GM19467 (cell line): Measurements from ENCODE around the gene PHF14.

Source experiments
- ATAC-seq: cut with Tn5 transposase; IDR thresholded peaks from one replicate; pipeline ENCODE4 v1.9.1; 2021; ENCODE audit warnings: mild to moderate bottlenecking, moderate library complexity; ENCODE audit not compliant: unreplicated experiment

The PHF14 gene

DNA sequence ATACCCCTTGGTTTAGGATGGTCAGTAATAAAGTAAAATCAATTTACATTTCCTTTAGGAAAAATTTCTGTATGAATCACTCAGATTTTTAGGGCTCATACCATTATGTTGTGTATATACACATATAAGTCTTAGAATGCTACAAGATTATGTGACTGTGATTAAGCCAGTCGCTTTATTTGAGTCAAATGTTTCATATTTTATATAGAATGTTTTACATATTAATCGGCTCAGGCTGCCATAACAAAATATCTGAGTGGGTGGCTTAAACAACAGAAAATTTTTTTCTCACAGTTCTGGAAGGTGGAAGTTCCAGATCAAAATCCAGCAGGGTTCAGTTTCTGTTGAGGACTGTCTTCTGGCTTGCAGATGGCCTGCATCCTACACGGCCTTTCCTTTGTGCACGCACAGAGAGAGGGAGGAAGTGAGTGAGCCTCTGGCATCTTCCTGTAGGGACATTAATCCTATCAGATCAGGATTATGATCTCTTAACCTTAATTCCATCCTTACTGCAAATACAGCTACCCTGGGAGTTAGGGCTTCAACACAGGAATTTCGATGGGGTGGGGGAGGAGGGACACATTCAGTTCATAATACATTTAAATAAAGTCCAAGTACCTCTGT, 198.0 kb downstream of the PHF14 start:
- no peak for ATAC-seq

DNA sequence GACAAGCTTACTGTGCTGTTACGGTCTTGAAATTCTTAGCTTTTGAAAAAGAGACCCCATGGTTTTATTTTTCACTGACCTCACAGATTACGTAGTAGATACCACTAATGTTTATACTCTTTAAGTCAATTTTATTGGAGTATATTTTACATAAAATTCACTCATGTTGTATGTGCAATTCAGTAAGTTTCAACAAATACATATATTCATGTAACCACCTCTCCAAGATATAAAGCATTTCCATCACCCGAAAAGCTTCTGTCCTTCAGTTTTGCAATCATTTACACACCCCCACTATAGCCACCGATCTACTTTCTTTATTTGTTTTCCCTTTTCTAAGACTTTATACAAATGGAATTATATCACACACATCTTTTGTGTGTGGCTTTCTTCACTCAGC, 199.2 kb downstream of the PHF14 start:
- ATAC-seq: no peak

DNA sequence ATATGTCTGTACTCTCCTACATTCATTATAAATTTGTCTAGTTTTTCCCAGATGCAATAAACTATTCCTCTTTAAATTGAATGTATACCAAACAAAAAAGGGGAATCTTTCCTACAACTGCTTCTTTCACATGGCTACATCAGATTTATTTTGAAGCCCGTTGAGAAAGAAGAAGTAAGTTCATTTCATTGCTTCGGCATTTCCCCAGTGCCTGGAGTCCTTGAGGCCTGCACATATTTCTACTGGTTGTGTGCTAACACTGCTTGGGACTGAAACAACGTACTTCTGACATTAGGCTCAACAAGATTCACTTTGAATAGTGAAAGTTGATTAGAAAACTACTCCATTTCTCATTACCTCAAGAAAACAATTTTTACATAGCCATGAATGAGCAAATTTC, 201.7 kb downstream of the PHF14 start:
- no peak for ATAC-seq

DNA sequence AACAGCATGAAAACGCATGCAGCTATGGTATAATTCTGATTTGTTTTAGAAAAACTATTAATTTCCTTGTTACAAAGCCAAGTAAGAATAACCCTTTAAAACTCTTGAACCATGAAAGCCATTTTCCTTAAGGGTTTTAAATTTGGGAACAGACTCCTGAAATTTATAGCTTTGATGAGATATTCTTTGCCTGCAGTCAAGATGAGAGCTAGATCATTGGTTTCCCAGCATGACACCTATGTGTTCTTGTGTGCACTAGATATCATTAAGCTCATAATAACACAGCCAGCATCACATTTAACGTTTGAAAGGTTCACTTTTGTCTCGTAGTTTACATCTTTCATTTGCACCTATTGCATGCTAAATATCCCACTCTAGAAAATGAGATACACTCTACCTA, 202.2 kb downstream of the PHF14 start:
- ATAC-seq: no peak

DNA sequence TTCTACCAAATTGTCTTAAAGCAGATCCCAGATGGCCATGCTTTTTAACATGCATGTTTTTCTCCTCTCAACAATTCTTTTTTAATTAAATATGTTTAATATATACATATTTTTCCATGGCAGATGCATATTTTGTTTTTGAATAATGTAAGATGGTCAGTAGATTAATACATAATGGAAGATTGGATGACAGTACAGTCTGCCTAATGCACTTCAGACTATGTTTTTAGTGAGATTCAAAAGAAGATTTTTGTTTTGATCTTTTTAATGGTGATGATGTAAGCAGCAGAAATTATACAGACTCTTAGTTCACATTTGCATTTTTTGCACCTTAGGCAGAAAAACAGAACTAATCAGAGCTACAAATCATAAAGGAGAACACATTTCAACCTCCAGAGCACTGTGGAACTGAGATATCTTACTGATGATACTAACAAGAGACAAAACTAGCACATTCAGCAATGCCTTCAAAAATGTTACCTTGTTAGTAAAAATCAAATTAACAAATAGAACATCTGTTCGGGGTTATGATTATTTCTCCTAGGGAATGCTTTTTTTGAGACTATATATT, 203.4 kb downstream of the PHF14 start:
- ATAC-seq: no peak

DNA sequence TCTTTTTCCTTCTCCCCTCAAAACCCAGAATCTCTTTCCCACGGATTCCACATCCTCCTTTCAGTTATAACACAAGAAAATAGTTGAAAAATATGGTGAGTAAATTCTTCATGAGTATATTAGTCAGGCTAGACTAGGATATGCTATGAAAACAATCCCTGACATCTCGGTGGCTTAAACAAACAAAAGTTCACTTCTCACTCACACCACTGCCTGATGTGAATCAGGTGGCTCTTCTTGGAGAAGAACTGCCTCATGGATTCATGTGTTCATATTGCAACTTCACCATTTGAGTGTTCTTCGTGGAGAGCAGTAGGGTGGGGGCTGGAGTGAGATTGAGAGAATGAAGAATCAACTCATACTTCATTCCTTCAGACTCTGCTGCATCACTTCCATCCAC, 204.1 kb downstream of the PHF14 start:
- no peak for ATAC-seq

DNA sequence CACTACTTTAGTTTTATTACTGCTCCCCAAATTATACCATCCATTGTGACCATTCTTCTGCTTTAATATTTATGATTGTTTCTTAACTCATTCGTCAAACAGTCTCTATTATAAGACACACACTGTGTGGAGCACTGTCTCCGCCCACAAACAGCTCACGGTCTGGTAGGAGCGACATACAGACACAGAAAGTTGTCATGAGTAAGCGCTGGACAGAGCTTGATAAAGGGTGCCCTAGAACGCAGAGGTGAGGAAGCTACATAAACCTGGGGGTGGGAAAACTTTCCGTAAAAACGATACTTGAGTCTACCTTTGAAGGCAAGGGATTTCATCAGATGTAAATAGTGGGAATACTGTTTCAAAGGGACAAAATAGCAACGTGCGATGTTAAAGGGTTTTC, 207.9 kb downstream of the PHF14 start:
- ATAC-seq: no peak

DNA sequence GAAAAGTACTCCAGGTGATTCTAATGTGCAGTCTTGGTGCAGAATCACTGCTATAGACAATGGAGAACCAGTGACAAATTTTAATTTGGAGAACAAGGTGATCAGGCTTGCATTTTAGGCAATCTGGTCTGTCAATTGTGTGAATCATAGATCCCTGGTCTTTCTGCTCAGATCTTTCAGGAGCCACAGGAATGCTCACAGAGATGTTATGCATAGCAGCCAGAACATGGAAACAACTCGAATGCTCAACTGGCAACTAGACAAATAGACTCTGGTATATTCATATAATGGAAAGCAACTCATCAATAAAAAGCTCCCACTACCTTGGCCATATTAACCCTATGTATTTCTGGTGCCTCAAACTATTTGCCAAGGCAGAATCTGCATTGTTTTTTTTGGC, 209.1 kb downstream of the PHF14 start:
- no peak for ATAC-seq

DNA sequence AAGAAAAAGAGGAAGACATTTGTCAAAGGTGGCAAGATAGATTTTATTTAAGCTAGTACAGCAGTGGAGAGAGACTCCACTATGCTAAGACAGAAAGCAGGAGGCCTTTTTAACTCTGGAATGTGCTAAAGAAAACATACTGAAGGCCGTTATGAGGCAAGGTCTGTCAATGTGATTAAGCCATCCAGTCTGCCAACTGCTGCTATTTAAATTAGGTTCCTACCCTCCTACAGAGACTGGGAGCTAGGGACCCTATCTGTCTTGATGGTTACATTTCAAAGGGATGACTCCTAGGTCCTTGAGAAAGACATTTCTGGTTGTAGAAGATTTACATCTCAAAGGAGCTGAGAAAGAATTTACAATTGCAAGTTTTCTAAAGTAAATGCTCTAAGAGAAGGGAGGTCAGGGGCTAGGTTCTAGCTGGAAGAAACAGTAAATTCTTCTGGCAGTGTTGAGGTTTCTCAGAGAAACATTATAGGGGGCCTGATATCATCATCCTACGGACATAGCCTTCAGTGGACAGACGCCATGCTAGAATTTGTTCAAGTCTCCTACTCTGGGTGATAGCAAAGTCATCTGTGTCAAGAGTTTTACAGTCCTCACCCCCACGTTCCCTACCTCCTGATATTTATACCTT, 211.6 kb downstream of the PHF14 start:
- no peak for ATAC-seq

DNA sequence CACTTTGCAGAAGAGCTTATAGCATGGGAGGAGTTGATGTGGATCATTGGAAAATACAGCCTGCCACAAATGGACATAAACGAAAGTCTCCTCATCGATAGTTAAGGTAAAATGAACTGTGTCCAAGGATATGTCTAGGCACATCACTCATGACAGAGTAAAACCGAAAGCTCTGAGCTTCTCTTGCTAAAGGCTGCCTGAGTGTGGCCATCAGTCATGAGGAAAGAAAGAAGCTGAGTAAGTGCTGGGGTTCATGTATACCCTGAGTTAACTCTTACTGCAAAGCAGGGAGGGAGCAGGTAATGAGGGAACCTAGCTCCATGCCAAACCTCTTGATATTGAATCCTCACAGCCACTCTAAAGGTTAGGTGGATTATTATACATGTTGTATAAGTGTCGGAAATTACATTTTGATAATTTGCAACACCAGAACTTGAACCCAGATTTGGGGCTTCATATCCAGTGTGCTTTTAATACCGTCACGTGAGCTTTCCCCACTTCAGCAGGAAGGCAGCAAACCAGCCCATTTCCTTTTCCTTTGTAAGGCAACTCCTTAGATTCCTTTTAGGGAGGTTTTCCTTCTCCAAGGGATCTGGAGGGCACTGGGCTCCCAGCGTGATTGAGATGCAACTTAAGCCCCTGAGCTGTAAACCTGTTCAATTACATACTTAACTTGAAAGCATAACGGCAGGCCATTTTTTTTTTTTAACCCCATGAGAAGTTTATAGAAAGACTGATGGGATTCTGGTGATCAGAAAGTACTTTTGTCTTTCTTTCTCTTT, 215.0 kb downstream of the PHF14 start:
- ATAC-seq: no peak

DNA sequence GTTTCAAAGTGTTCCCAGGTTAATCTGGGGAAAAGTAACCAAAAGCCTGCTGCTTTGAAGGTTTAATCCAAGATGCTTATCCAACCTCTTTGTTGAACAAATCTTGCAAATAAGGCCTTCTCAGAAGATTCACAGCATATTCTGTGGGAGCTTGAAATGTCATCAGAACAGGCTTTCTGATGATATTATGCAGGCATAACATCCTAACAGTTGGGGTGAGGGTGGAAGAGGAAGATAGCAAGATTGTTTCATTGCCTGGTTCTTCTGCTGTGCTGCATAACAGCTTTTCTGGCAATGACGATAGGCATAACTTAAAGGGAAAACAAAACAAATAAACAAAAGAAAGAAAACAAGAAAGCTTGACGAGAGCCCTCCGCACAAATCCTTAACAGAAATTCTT, 217.4 kb downstream of the PHF14 start:
- ATAC-seq: no peak

DNA sequence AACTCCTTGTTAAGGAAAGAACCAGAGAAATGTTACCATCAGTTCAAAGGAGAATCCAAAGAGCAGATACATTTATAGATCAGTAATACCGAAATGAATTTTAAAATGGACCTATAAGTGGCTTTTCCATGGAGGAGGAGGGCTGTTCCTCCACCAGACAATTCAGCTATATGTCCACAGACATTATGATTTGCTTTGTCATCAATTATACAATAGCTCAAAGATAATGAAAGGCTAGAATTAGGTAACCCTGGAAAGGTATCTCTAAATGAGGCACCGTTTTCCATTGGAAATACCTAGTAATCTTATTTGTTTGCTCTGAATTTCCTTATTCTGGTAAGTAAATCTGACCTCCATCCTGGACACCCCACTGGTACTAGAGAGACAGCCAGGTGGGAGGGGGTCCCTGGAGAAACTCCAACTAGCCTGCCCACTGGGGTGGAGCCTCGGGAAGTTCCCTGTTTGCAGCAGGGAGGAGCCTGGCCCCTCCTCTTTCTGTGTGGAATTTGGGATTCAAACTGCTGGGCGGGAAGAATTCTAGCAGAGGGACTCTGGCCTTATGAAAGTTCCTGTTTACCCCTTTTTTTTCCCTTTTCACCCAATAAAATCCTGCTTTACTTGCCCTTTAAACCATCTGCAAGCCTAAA, 218.0 kb downstream of the PHF14 start:
- no peak for ATAC-seq

DNA sequence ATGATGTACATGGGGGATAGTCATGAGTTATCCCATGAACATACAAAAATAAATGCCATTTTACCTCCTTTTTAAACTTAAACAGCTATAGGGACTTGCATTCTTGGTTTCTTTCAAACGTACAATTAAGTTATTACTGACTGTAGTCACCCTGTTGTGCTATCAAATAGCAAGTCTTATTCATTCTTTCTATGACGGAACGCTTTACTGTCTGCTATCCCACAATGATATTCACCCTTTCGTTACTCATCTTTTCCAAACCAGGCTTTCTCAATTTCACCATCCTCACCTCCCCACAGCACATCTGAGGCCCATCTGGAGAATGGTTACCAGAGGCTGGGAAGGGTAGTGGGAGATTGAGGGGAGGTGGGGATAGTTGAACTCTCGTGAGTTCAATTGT, 218.8 kb downstream of the PHF14 start:
- ATAC-seq: no peak

DNA sequence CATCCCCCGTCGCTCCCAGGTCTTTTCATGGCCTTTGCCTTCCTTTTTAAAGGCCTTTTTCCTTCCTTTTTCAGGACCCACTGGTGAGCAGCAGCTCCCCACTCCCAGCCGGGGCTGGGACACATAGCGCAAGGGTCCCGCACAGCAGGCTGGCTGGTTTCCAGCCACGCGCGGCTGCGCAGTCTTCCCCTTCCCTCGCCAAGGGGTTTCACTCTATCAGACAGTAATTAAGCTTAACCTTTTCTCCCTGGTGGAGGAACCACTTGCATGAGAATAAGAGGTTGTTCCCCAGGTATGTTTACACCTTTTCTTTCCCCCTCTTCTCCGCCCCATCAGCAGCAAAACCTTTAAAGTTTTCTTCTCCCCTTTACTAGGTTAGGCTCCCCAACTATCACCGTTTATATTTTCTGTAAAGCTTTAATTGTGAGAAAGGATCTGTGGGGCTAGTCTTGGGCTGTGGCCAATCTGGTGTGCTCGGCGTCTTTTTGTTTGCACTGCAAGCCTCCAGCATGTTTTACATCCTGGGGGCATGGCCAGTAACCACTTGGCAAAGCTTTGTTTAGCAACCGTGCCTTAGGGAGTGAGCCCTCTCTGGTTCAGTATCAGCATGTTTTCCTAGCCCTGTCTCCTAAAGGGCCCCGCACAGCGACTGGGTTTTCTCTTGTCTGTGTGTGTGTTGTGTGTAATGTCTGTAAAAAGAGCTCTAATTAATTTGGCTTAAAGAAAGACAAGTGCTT, 219.6 kb downstream of the PHF14 start:
- ATAC-seq: no peak

DNA sequence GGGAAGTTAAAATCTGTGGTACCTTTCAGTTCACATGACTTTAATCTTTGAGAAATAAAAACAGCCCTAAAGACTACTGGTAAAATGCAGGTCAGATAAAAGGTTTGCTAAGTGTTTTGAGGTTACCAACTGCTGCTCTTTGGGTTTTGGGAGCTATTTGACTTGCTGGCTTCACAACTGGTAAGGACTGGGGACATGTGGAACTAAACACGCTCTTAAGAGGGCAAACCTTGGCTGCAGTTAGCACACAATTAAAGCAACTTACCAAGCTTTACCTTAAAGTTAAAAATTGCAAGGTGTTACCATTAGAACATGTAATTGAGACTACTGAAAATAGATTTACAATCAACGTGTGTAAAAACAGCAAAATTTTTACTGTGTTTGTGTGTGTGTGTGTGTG, 220.2 kb downstream of the PHF14 start:
- no peak for ATAC-seq

DNA sequence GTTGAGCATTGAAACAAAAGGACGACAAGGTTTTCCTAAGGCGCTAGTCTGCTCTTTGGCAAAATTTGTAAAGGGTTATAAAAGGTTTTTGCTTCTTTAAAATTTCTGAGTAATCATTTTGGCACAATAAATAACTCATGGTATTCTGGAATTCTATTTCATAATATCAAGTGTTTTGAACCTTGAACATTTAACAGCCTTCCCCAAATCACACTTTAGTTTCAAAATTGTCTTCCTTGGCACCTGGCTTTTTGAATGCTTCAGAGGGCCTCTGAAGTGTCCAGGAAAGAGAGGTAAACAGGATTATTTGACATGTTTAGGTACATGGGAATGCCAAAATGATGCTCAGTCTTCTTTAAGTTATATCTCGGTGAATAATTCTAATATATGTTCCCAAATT, 220.8 kb downstream of the PHF14 start:
- no peak for ATAC-seq

DNA sequence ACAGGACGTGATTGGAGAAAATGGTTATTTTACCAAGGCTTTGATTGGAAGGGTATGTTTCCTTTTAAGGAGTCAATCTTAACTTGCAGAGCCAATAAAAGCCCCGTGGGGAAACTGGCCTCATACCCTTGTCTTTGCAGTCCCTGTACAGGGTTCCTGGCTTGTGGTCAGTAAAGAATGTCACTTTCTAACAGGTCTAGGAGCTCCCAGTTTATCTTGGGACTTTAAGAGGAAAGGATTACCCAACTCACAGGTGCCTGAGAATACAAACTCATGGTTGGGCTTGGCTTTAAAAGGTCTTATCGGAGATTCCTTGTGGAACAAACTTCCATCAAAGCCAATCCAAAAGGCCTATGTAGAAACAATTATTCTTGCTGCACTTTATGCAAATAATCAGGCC, 221.8 kb downstream of the PHF14 start:
- ATAC-seq: no peak

DNA sequence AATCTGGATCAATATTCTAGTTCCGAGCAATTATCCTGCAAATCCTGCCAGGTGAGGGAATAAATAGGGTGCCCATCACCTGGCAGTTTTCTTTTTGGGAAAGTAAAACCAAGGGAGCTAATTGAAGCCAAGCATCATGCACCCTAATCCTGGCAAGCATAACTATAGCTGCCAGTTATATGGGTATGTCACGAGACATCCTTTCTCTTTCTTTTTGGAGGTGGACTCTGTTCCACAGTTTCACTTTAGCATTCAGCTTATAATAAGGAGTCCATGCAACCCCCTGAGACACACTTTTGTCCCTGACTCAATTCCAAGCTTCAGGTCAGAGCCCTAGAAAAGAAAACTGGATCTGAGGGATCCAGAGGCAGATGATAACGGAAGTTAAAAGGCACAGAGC, 222.5 kb downstream of the PHF14 start:
- ATAC-seq: no peak

DNA sequence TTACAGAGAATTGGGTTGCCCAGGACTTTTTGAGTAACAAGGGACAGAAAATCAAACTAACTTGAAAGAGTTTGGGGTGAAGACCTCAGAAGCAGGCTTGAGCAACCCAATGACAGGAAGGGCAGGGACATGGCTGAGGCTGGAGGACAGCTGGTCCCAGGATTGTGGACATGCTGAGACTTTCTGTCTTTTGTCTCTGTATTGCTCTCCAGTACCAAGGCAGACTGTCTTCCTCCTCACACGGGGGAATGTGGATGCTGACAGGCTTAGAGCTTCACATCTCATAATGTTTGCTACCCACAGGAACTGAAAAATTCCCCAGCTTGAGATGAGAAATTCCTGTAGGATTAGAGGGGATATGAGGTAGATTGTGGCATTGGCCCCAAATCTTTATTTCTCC, 229.6 kb downstream of the PHF14 start:
- ATAC-seq: no peak

DNA sequence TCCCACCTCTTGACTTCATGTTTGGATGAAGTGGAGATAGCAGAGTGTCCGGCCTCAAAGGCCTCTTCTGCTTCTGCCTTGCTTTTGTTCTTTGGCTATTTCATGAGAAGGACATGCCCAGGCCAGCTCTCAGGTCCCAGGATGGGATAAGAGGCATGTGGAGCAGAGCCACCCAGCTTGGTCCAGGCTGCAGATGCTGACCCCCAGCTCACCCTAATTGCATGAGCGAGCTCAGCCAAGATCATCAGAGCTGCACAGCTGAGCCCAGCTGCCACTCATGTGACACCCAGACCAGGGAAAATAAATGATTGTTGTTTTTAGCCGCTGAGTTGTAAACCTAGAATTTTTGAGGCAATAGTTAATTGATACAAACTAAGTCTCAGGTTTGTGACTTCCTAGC, 230.0 kb downstream of the PHF14 start:
- ATAC-seq: no peak
